Activated naive CD4-positive, alpha-beta T cell (primary cell): Measurements from ENCODE around the gene SLC25A48.

Experiments
- DNase-seq, 4 experiments: peaks; one replicate each; lab custom pipeline; 2025; lab: John Stamatoyannopoulos, UW

SLC25A48 gene, protein sequence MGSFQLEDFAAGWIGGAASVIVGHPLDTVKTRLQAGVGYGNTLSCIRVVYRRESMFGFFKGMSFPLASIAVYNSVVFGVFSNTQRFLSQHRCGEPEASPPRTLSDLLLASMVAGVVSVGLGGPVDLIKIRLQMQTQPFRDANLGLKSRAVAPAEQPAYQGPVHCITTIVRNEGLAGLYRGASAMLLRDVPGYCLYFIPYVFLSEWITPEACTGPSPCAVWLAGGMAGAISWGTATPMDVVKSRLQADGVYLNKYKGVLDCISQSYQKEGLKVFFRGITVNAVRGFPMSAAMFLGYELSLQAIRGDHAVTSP

DNA sequence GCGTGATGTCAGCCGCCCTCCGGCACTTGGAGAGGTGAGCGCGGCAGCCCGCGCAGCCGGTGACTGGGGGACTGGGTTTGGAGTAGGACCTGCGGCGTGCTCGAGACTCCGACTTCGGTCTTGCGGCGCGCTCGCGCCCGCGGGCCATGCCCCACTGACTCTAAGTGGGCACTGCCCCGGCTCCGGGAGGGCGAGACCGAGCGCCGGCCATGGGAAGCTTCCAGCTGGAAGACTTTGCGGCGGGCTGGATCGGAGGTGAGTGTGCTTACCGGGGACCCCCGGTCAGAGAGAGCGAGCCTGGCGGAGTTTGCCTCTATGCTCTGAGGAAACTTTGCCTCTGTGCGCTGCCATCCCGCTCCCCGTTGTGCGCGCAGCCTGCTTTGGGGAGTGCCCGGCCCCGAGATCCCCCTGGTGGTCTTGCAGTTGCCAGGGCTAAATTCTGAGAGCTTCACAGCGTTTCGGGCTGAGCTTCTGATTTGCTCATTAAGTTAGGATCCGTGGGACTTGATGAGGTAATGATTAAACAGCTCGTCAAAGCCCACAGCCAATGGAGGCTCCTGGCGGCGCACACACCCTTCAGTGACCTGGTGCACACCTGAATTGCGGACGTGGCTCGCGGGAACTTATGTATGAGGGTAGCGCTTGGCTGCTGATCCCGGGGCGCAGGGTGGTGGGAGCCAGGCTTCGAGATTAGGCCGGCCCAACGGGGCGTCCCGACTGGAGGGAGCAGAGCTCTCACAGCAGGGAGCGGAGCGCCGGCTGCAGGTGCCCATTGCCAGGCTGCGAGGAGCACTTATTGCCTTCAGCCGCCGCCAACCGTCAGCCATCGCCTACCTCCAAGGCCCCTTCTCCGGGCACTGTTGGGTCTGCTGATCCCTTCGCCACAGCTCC lies at the start of gene SLC25A48:
Gene SLC25A48 (plus strand): TSS at position 25 of the 891 bp plus-strand sequence. CDS start 185 bp downstream, at position 210.
- no peak for DNase-seq

- DNase-seq = no peak
Measured at GRCh38 chr5:135800656-135801055, 33.8 kb upstream of the SLC25A48 start.

DNA sequence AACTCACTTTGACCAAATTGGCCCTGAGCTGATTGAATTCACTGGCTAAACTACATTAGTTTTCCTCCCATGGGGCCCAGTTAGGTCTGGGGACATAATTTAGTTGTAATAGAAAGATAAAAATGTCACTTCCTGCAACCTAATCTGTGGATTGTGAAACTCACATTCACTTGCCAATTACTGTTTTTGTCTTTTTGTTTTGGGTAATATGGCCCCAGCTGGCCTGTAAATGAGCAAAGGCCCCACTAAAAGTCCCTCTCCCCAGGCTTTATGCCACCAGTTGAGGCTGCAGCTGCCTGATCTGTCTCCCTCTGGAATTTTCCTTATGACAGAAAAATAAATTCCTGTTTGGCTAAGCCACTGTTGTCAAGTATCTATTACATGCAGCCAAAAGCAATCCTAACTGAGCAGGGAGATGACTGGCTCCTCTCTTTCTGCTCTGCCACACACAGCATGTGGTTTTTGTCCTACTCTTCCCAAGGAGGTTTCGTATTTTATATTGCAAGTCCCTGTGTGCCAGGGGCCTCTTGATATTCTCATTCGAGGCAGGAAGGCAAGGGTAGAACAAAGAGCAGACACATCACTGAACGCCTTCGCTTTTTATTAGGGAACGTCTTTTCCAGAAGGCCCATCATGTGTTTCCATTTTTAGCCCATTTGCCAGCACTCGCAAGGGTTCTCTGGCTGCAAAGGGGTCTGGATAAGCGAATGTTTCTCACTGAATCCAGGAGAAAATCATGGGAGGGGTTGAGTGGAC lies 24.1 kb upstream of the SLC25A48 start:
- DNase-seq = no peak

DNA sequence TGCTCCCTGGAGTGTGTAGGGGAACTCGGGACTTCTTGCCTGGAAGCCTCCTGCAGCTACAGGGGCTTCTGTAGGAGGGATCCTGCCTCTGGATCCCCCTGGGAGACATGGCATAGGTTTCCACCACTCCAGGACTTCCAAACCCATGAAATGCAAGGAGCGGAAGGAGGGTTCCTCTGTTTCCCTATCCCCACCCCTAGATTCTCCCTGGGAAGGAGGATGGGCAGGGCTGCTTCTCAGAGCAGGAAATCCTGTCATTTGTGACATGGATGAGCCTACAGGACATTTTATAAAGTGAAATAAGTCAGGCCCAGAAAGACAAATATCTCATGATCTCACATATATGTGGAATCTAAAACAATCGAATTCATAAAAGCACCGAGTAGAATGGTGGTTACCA lies 23.5 kb upstream of the SLC25A48 start:
- no peak for DNase-seq

GRCh38 chr5:135813758-135814157 lies 20.7 kb upstream of the SLC25A48 start:
- no peak for DNase-seq

GRCh38 chr5:135814316-135814715 lies 20.1 kb upstream of the SLC25A48 start:
- no peak for DNase-seq

- DNase-seq = no peak
Measured at GRCh38 chr5:135814812-135815211, 19.7 kb upstream of the SLC25A48 start.

GRCh38 chr5:135821061-135821801 lies 13.2 kb upstream of the SLC25A48 start:
- DNase-seq = no peak

GRCh38 chr5:135821802-135822201 lies 12.7 kb upstream of the SLC25A48 start:
- no peak for DNase-seq

GRCh38 chr5:135822286-135822685 lies 12.2 kb upstream of the SLC25A48 start:
- DNase-seq = no peak

DNA sequence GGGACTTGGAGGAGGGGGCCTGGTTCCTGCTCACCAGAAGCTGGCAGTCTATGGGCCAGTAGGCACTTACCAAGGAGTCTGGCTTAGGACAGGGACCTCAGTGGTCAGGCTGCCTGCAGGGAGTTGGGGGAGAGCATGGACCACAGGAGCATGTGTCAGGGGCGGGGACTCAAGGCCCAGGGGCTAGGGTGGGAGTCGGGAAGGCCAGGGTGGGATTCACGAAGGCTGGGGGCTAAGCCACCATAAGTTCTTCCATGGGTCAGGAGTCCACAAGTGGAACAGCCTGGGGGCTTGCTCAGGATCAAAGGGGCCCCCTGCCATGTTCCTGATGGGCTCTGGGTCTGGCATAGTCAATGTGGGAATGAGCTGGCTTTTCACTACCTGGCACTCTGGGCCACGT lies 11.5 kb upstream of the SLC25A48 start:
- DNase-seq = no peak

- no peak for DNase-seq
Measured at GRCh38 chr5:135823881-135824280, 10.6 kb upstream of the SLC25A48 start.

- no peak for DNase-seq
Measured at GRCh38 chr5:135824541-135825041, 9.9 kb upstream of the SLC25A48 start.

GRCh38 chr5:135825373-135826220 lies 8.9 kb upstream of the SLC25A48 start:
- no peak for DNase-seq

DNA sequence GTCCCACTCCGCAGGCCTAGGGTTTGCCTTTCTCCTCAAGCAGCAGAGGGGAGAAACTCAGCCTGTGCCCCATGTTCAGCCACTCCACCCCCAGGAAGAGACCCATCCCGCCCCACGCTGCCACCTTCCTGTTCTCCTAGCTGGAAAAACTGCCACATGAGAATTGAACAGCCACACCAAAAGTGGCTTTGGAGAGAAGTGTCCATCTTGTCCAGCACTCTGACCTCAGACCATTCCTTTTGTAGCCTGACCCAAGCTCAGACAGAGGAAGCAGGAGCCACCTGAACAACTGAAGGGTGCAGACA lies 8.3 kb upstream of the SLC25A48 start:
- no peak for DNase-seq

- no peak for DNase-seq
Measured at GRCh38 chr5:135826994-135827671, 7.3 kb upstream of the SLC25A48 start.

DNA sequence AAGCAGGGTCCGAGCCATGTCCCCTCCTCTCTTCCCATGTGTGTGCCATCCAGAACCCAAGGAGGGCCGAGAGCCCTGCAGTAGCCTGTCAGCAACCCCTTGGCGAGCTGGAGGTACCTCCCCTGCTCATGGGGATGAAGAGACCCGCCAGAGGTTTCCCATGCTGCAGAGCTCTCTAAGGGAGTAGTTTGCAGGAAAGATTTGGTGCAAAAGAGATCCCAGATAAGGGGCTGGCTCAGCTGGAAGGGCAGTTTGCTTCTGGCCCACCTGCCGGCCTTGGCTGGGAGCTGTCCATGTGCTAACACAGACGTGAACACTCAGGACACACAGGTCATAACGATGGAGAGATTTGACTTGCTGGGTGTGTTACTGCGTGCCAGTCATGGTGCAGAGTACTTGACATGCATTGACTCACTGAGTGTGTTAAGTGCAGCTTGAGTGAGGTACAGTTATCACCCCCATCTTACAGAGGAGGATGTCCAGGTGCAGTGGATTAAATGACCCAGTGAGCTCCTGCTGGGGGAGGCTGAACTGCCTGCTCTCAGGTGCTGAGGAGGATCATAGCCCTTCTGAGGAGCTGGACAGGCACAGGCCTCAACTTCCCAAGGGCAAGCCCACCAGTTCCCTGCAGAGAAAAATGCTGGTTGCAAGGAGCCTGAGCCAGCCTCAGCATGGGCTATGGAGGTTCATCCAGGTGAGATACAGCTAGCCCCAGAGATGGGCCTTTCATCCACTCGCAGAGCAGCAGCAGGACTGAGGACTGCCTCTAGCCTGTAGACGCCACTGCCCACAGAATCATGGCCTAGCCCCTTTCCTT lies 6.3 kb upstream of the SLC25A48 start:
- DNase-seq = no peak

DNA sequence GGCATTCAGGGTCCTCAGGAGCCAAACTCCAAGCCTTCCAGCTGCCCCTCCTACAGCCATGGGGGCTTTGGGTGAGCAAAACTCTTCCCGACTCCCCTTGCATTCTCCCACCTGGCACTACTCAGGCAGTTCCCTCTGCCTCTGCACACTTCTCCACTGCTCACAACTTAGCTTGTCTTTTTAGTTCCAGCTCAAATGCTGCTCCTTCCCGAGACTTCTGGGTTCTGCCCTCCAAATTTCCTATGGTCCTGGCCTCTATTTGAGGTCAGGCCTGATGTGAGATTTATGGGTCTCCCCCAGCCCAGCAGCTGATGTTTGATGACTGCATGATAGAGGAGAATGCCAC lies 5.7 kb upstream of the SLC25A48 start:
- no peak for DNase-seq

DNA sequence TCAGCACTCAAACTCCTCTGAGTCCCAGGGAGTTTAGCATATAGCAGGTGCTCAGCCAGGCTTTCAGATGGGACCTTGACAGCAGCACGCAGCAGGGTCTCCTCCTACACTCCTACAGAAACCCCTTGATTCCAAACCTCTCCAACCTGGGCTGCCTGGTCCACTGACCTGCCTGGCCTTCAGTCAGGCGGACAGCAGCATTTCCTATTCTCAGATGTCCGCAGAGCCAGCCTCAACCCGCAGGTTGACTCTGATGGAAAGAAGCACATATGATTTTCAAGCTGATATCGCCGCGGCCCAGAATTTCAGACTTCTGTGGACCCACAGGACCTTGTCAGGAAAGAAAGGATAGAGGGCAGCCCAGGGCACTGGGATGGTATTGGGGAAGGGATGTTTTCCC lies 5.3 kb upstream of the SLC25A48 start:
- no peak for DNase-seq
